HK-2 (cell line): ENCODE results near the gene DEFB127.
"Not testable (repeated sequence)": the region's sequence is repeated elsewhere in the genome, so short reads cannot be mapped to it uniquely, and the experiment has no call there.

Experiments used
- DNase-seq: peaks from one replicate; pipeline ENCODE4 v3.0.0-alpha.2; 2018; ENCODE audit not compliant: unreplicated experiment

Gene DEFB127, protein sequence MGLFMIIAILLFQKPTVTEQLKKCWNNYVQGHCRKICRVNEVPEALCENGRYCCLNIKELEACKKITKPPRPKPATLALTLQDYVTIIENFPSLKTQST

DNA sequence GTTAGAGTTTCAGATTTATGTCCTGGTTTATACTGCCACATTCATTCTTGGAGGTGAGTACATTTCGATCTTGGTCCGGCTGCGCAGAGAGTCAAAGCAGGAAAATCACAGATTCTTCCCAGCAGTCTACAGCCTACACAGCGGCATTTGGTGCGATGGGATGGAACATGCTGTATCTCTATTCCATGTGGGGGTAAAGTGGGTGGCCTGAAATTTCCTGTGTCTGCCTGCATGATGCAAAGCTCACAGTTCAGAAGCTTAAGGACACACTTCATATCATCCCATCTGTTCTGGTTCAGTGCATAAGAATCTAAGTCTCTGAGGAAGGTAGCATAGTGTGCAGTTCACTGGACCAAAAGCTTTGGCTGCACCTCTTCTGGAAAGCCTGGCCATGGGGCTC is at the start of gene DEFB127:
Gene DEFB127, plus strand, starts transcription at position 301 of the 400 bp plus-strand sequence. Its CDS starts 91 bp downstream, at position 392.
- DNase-seq = no peak

DNA sequence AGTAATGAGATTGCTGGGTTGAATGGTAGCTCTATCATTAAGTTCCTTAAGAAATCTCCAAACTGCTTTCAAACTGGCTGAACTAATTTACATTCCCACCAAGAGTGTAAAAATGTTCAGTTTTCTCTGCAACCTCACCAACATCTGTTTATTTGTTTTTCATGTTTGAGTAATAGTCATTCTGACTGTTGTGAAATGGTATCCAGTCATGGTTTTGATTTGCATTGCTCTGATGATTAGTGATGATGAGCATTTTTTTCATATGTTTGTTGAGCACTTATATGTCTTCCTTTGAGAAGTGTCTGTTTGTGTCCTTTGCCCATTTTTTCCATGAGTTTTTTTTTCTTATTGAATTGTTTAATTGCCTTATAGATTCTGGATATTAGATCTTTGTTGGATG is 44.9 kb upstream of the DEFB127 start:
- DNase-seq = no peak

DNA sequence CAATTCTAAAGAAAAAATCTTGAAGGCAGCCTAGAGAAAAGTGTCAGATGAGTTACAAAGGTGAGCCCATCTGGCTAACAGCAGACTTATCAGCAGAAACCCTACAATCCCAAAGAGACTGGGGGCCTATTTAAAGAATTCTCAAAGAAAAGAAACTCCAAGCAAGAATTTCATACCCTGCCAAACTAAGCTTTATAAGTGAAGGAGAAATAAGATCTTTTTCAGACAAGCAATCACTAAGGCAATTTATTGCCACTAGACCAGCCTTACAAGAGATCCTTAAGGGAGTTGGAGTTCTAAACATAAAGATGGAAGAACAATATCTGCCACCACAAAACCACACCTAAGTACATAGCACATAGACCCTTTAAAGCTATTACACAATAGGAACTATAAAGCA is 39.7 kb upstream of the DEFB127 start:
- no peak for DNase-seq

DNA sequence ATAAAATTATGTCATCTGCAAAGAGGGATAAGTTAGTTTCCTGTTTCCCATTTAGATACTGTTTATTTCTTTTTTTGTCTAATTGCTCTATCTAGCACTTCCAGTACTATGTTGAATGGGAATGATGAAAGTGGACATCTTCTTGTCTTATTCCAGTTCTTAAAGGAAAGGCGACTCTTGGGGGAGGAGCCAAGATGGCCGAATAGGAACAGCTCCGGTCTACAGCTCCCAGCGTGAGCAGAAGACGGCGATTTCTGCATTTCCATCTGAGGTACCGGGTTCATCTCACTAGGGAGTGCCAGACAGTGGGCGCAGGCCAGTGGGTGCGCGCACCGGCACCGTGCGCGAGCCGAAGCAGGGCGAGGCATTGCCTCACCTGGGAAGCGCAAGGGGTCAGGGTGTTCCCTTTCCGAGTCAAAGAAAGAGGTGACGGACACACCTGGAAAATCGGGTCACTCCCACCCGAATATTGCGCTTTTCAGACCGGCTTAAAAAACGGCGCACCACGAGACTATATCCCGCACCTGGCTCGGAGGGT is 27.4 kb upstream of the DEFB127 start:
- DNase-seq = not testable (repeated sequence)

DNA sequence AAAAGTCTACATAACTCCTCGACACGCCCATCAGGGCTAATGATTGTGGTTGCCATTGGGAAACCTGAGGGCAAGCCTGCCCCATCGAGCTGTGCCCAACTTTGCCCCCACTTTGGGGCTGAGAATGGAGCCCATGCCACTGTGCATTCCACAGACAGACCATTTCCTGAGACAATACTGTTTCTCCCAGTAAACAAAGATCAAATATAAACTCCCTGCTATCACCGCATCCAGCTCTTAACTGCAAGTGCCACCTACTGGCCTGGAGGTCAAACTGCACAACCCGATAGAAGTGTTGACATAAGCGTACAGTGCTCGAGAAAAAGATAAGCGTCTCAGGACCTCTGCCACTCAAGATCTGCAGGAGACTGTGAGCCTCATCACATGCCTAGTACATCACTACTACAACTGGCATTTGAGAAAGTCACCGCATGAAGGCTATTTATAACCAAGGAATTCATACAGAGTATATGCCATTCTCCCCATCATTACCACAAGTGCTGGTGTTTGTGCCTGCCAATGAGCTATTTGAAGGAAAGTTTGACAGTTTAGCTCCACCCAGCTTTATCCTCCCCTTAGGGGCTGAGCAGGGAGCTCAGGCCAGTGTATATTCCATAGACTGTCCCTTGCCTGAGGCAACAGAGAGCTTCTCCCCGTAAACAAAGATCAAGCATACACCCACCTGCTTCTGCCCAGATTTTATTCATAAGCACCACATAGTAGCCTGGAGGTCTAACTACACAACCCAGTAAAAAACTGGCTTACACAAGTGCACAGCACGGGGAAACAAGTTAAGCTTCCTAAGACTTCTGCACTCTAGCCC is 19.4 kb upstream of the DEFB127 start:
- peak; percentile 21 for DNase-seq

DNA sequence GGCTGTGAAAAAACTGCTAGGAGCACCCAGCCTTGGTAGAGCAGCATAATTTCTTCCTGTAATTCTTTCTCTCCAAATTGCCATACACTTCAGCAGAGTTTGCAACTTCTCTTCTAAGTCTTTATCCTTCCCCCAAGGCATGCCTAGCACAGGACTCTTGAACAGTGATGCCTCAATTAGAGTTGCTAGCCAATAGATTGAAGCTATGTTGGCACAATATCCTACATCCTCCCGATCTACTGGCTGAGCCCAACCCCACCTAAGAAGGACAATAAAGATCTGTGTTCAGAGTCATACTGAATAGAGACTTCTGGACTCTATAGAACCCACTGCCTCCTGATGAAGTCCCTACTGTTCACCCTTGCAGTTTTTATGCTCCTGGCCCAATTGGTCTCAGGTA is 15.0 kb upstream of the DEFB127 start, which contains the start of gene DEFB126:
Gene DEFB126, plus strand, starts transcription at position 301 of the 400 bp plus-strand sequence. Its CDS starts 39 bp downstream, at position 340.
- DNase-seq = no peak

DNA sequence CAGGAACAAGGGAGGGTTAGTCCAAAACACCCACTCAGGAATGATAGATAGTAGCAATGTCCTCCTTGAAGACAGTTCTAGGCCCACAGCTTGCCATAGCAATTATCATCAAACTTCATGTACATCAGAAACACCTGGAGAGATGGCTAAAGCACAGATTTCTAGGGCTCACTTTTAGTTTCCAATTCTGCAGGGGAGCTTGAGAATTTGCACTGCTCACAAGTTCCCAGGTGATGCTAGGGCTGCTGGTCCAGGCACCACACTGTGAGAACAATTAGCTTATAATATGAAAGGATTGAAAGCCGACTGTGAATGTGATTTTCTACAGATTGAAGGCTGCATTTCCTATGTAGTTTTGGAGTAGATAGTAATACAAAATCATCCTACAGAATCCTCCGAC is 11.4 kb upstream of the DEFB127 start:
- no peak for DNase-seq

DNA sequence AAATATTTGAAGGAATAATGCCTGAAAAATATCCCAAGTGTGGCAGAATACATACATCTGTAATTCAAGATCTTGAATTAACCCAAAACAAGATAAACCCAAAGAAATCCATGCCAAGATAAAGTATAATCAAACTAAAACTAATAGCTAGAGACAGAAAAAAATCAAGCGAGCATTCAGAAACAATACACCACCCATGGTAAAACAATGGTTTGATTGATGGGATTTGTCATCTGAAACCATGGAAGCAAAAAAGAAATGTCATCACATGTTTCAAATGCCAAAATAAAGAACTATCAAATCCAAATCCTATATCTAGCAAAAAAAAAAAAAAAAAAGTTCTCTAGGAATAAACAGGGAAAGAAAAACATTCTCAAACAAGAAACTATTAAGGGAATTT is 5.1 kb upstream of the DEFB127 start:
- no peak for DNase-seq

DNA sequence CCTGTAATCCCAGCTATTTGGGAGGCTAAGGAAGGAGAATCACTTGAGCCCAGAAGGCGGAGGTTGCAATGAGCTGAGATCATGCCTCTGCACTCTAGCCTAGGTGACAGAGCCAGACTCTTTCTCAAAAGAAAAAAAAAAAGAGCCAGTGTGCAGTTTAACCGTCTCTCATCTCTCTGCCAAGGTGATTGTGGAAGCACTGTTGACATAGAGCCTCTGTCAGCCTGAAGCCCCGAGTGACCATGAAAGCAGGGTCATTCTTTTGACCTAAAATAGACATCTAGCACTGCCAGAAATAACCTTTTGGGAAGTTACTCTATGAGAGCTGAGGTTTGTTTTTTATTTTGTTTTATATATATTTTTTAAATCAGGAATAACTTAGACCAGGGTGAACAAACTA is 7.4 kb downstream of the DEFB127 start:
- no peak for DNase-seq

DNA sequence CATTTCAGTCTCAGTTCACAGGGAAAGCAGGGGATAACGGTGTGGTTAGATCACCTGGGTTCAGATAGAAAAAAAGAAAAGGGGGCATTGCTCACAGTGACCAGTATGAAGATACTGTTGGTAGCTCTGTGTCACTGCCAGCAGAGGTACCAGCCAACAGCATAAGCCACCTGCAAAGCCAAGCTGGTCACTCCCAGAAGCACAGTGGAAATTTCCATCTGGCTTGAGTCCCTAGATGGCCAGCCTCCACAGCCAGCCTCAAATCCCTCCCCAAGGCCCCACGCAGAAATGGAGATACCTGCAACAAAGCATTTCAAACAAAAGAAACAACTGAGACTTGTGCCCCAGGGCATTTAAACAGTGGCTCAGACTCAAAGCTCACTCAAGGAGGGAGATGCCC is 11.6 kb downstream of the DEFB127 start:
- no peak for DNase-seq

DNA sequence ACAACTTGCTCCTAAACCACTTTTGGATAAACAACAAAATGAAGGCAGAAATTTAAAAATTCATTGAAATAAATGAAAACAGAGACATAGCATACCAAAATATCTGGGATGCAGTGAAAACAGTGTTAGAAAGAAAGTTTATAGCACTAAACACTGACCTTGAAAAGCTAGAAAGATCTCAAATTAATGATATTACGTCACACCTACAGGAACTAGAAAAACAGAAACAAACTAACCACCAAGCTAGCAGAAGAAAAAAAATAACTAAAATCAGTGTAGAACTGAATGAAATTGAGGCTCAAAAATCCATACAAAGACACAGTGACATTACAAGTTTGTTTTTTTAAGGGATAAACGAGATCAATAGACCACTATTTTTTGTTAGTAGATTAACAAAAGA is 27.0 kb downstream of the DEFB127 start:
- no peak for DNase-seq

DNA sequence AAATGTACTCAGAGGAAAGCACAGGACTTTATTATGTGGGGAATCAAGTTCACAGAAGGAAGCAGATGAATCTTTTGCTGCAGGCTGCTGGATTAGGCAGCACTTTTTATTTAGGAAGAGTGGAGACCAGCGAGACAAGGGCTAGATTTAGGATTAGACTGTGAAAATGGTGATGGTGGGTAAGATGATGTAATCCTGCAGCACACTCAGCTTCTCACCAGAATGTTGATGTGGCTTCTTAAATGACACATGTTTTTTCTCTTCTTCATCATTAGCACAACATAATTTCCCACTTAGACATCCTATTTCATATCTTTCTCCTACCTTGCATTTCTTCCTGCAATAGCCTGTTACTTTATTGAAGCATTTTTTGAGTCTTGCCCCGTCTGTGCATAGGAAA is 30.5 kb downstream of the DEFB127 start:
- no peak for DNase-seq

DNA sequence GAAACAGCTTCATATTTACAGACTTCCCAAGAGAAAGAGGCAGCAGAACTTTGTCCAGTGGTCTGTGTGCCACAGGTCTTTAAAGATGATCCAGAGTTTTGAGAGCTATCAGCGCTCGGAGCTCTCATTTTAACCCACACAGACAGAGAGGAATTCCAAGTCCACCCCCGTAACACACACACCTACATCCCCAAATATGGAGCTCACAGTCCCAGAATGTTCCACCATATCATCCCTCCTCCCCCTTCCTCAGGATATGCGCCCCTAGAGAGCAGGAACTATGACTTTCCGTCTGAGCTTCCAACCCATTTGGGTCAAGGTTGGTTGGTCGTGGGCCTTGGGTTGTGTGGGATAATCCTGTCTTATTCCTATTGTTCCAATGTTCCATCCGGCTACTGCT is 32.4 kb downstream of the DEFB127 start, which contains the start of gene DEFB128:
Gene DEFB128, minus strand, starts transcription at position 101 of the 400 bp plus-strand sequence. Its CDS starts 88 bp downstream, at position 13.
- DNase-seq = no peak

DNA sequence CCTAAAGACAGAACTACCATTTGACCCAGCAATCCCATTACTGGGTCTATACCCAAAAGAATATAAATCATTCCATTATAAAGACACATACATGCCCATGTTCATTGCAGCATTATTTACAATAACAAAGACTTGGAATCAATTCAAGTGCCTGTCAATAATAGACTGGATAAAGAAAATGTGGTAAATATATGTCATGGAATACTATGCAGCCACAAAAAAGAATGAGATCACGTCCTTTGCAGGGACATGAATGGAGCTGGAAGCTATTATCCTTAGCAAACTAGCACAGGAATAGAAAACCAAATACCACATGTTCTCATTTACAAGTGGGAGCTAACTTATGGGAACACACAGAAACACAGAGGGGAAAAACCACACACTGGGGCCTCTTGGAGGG is 41.0 kb downstream of the DEFB127 start:
- DNase-seq = no peak

DNA sequence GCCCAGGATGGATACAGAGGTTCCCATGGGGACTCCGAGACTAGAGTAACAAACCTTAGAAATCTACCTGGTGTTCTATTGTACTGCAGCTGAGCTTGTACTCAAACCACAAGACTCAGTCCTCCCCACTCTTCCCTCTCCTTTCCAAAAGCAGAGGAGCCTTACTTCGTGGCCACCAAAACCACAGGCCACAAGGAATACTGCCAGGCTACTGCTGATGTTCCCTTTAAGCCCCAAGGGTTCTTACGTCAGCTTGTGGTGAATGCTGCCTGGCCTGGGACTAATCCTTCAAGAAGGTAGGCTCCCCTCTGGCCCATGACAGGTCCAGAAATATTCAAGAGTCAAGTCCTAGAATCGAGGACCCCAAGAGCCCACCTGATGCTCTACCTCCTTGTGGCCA is 42.7 kb downstream of the DEFB127 start:
- DNase-seq = no peak

DNA sequence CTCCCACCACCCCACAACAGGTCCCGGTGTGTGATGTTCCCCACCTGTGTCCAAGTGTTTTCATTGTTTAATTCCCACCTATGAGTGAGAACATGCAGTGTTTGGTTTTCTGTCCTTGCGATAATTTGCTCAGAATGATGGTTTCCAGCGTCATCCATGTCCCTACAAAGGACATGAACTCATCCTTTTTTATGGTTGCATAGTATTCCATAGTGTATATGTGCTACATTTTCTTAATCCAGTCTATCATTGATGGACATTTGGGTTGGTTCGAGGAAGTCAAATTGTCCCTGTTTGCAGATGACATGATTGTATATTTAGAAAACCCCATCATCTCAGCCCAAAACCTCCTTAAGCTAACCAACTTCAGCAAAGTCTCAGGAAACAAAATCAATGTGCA is 46.4 kb downstream of the DEFB127 start:
- not testable (repeated sequence) for DNase-seq
